ENCODE measurements around the gene SMAD5. TPM values are rescaled to one million over a fixed set of nuclear protein-coding genes. Genes with fewer than 3 reads are reported as not detected.

The SMAD5 gene
- total and polyA plus RNA-seq, 2 of the 13 experiments (the other 11 are each of a cell fraction or from before 2014, with no cell fraction given) = 27.2 to 48.5 TPM

- TF ChIP-seq ZNF292 (CRISPR knock-in tag; IDR thresholded peaks at IDR 0.05; ENCODE audit: borderline replicate concordance, low read depth) (no peak), SAFB2 (CRISPR knock-in tag; IDR thresholded peaks at IDR 0.05; ENCODE audit: borderline replicate concordance, low read depth) (no peak), SKI (IDR thresholded peaks at IDR 0.05; ENCODE audit: partially characterized antibody) (no peak), PCBP1 (IDR thresholded peaks at IDR 0.05; ENCODE audit: borderline replicate concordance, low read depth, low read length) (no peak), GATAD1 (CRISPR knock-in tag; IDR thresholded peaks at IDR 0.05) (no peak), IKZF5 (CRISPR knock-in tag; IDR thresholded peaks at IDR 0.05) (no peak), TRAFD1 (CRISPR knock-in tag; IDR thresholded peaks at IDR 0.05; ENCODE audit: borderline replicate concordance) (no peak), RFX1 (IDR thresholded peaks at IDR 0.05) (no peak), ZBTB3 (CRISPR knock-in tag; IDR thresholded peaks at IDR 0.05; ENCODE audit: borderline replicate concordance, low read depth) (no peak), ZXDC (CRISPR knock-in tag; IDR thresholded peaks at IDR 0.05) (no peak), ZBTB34 (CRISPR knock-in tag; IDR thresholded peaks at IDR 0.05) (no peak), ZBTB46 (CRISPR knock-in tag; IDR thresholded peaks at IDR 0.05; ENCODE audit: borderline replicate concordance) (no peak)
Observed at GRCh38 chr5:136099870-136100269, 32.8 kb upstream of the SMAD5 start (continued).

All from HepG2 (cell line).